ENCODE measurements around the gene PLCH1.

DNA sequence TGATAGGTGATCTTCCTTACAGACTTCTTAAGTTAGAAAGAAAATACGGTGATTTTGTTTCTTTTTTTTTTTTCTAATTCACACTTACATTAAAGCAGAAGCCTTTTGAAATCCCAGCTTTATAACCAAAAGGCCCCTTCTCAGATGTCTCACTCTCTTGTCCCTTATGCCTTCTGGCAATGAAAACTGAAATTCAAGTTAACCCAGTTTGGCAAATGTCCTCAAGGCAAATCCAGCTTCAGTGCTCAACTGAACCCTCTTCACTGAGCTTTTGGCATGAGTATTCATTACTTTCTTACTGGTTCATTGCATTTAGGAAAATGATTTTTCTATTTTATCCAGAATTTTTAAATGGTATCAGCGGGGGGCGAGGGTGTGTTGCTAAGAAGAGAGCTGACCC, 17.0 kb downstream of the PLCH1 start:
- TF ChIP-seq, protein P1, sequence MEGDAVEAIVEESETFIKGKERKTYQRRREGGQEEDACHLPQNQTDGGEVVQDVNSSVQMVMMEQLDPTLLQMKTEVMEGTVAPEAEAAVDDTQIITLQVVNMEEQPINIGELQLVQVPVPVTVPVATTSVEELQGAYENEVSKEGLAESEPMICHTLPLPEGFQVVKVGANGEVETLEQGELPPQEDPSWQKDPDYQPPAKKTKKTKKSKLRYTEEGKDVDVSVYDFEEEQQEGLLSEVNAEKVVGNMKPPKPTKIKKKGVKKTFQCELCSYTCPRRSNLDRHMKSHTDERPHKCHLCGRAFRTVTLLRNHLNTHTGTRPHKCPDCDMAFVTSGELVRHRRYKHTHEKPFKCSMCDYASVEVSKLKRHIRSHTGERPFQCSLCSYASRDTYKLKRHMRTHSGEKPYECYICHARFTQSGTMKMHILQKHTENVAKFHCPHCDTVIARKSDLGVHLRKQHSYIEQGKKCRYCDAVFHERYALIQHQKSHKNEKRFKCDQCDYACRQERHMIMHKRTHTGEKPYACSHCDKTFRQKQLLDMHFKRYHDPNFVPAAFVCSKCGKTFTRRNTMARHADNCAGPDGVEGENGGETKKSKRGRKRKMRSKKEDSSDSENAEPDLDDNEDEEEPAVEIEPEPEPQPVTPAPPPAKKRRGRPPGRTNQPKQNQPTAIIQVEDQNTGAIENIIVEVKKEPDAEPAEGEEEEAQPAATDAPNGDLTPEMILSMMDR (conservative IDR thresholded peaks at IDR 0.05; ENCODE audit: low read length) = no peak
- no peak for TF ChIP-seq EZH2phosphoT487 (IDR thresholded peaks at IDR 0.05; ENCODE audit: borderline replicate concordance, low read depth, low read length)

Data from OCI-LY7 (cell line).